ENCODE measurements around the gene FAM25G.
A peak's percentile ranks its signal among the peaks of the same experiment; 100 is the strongest.

DNA sequence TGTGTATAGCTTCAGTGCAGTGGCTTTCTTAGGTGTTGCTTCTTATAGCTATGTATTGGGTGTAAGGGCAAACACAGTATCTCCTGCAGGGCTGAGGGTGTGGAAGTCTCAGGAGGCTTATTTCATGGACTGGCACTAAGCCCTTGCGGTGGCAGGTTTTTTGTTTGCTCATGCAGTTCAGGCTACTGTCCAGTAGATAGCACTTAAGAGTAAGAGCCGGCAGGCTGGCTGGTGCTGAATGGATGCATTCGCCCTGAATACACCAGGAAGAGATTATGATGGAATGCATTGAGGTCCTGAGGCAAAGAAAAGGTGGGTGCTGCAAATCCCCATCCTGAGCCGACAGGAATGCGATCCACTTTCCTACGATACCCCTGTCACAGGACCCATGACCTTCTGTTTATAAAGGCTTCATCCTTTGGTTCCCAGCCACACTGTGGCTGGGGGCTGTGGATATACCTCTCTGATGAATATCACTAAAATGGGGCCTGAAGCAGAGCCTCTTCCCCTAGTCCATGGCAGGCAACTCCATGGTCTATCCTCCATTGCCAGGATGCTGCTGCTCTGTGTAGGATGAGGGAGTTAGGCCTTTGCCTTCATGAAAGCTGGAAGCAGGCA is 52.5 kb downstream of the FAM25G start:
- peak; percentile 74 for TF ChIP-seq CTCF (conservative IDR thresholded peaks at IDR 0.05; ENCODE audit: low read depth, low read length)
- TF ChIP-seq POLR2A (IDR thresholded peaks at IDR 0.05; ENCODE audit: low read depth, low read length): no peak
- TF ChIP-seq SMC3 (IDR thresholded peaks at IDR 0.05; ENCODE audit: low read depth, low read length): peak; percentile 89
- TF ChIP-seq RFX5 (IDR thresholded peaks at IDR 0.05; ENCODE audit: low read depth, low read length): no peak
- TF ChIP-seq RAD21 (IDR thresholded peaks at IDR 0.05; ENCODE audit: low read length): peak; percentile 85
- TF ChIP-seq CEBPB (IDR thresholded peaks at IDR 0.05; ENCODE audit: low read depth, low read length): no peak
- no peak for TF ChIP-seq CHD1 (IDR thresholded peaks at IDR 0.05; ENCODE audit: low read depth, low read length)
- TF ChIP-seq ELK1 (IDR thresholded peaks at IDR 0.05; ENCODE audit: borderline replicate concordance, low read depth, low read length): no peak
- TF ChIP-seq BHLHE40 (IDR thresholded peaks at IDR 0.05; ENCODE audit: low read depth, low read length): no peak
- TF ChIP-seq FOS (IDR thresholded peaks at IDR 0.05; ENCODE audit: low read depth, low read length): no peak
- TF ChIP-seq MAFK (IDR thresholded peaks at IDR 0.05; ENCODE audit: low read depth, low read length): 0 out of 2 replicates have a peak, but pooled peaks have one; percentile 2
- no peak for TF ChIP-seq RCOR1 (IDR thresholded peaks at IDR 0.05; ENCODE audit: insufficient replicate concordance, low read length)

Measured in IMR-90 (cell line).